SK-N-SH (cell line): ENCODE results near the gene SOD3. TPM values are rescaled to one million over a fixed set of nuclear protein-coding genes. Genes with fewer than 3 reads are reported as not detected.

Experiments
- CTCF ChIA-PET: fragments of 300-600, 350-600 bp; formaldehyde crosslinking; extraction: SDS; loops from one replicate; lab custom pipeline; 2021; lab: Yijun Ruan, JAX
- POLR2A ChIA-PET: fragments of 350-600 bp; sonication (Branson Sonifier 250); formaldehyde crosslinking; extraction: SDS; loops from one replicate; lab custom pipeline; 2020; ENCODE audit warnings: antibody characterized with exemption, inconsistent platforms; lab: Yijun Ruan, JAX
- DNase-seq: peaks from one replicate; pipeline ENCODE4 v3.0.0; 2012
- H2AFZ ChIP-seq: fragments of 200-600 bp; sonication (generic); 2 replicates; pipeline ENCODE4 v1.8.1; 2016; ENCODE audit warnings: antibody characterized with exemption, mild to moderate bottlenecking, low read depth
- H3F3A ChIP-seq: fragments of 200-600 bp; sonication (generic); replicated peaks from 2 replicates; pipeline ENCODE3; 2016; ENCODE audit warnings: antibody characterized with exemption, mild to moderate bottlenecking; ENCODE audit not compliant: insufficient read depth
- H3K27ac ChIP-seq, 2 experiments: fragments of 200-500 bp in 1 of 2; fragments of 200-600 bp in 1 of 2; sonication (Bioruptor generic) in 1 of 2; sonication (generic), shearing (Covaris generic) in 1 of 2; 2 replicates each; pipeline versions ENCODE4 v1.5.1 to v1.6.1; 2014 to 2016; ENCODE audit warnings: low read depth in 2 of 2, inconsistent platforms in 1 of 2, low read length in 1 of 2, mild to moderate bottlenecking in 1 of 2, mixed read lengths in 1 of 2
- H3K27me3 ChIP-seq: fragments of 200-600 bp; sonication (generic), shearing (Covaris generic); 2 replicates; pipeline ENCODE4 v1.6.1; 2016; ENCODE audit warnings: mixed run types; ENCODE audit not compliant: insufficient read depth
- H3K36me3 ChIP-seq, 2 experiments: fragments of 200-500 bp in 1 of 2; fragments of 200-600 bp in 1 of 2; sonication (Bioruptor generic) in 1 of 2; sonication (generic) in 1 of 2; replicated peaks in 1 of 2; 2 replicates each; pipeline versions ENCODE3 to v1.5.1; 2014 to 2016; ENCODE audit warnings: low read length in 1 of 2, mild to moderate bottlenecking in 1 of 2; ENCODE audit not compliant: insufficient read depth in 2 of 2, control insufficient read depth in 1 of 2
- H3K4me1 ChIP-seq, 2 experiments: fragments of 200-500 bp in 1 of 2; fragments of 200-600 bp in 1 of 2; sonication (Bioruptor generic) in 1 of 2; sonication (generic), shearing (Covaris generic) in 1 of 2; 2 replicates each; pipeline versions ENCODE4 v1.5.1 to v1.6.1; 2014 to 2016; ENCODE audit warnings: low read depth in 1 of 2, low read length in 1 of 2, mixed run types in 1 of 2; ENCODE audit not compliant: insufficient read depth in 2 of 2, control insufficient read depth in 1 of 2
- H3K4me2 ChIP-seq: fragments of 200-600 bp; sonication (generic), shearing (Covaris generic); 2 replicates; pipeline ENCODE4 v1.6.1; 2017; ENCODE audit warnings: mixed run types
- H3K4me3 ChIP-seq, 2 experiments: fragments of 200-500 bp in 1 of 2; fragments of 200-600 bp in 1 of 2; sonication (Bioruptor generic) in 1 of 2; sonication (generic), shearing (Covaris generic) in 1 of 2; 2 replicates each; pipeline versions ENCODE4 v1.5.1 to v1.8.1; 2014 to 2016; ENCODE audit warnings: low read depth in 2 of 2, inconsistent platforms in 1 of 2, low read length in 1 of 2, mild to moderate bottlenecking in 1 of 2, mixed read lengths in 1 of 2, moderate library complexity in 1 of 2
- H3K79me2 ChIP-seq: fragments of 200-600 bp; sonication (generic); 2 replicates; pipeline ENCODE4 v1.8.1; 2017; ENCODE audit warnings: mild to moderate bottlenecking; ENCODE audit not compliant: insufficient read depth
- H3K9ac ChIP-seq: fragments of 200-600 bp; sonication (generic); 2 replicates; pipeline ENCODE4 v1.6.1; 2017; ENCODE audit warnings: mixed run types
- H3K9me2 ChIP-seq: fragments of 200-600 bp; sonication (generic); 2 replicates; pipeline ENCODE4 v1.6.1; 2017; ENCODE audit warnings: mixed run types
- H3K9me3 ChIP-seq: fragments of 200-600 bp; sonication (generic); 2 replicates; pipeline ENCODE4 v1.6.1; 2017; ENCODE audit warnings: mixed run types, mild to moderate bottlenecking, moderate library complexity
- H4K20me1 ChIP-seq: fragments of 200-600 bp; sonication (generic); 2 replicates; pipeline ENCODE4 v1.6.1; 2017; ENCODE audit warnings: mild to moderate bottlenecking, mixed run types; ENCODE audit not compliant: insufficient read depth
- CTCF ChIP-seq: fragments of 200-600 bp; sonication (generic); IDR thresholded peaks from 2 replicates; pipeline ENCODE4 v1.6.1; 2017; ENCODE audit warnings: antibody characterized with exemption, mild to moderate bottlenecking, moderate library complexity
- ELF1 ChIP-seq: IDR thresholded peaks from 2 replicates; pipeline ENCODE4 v1.4.0; 2012
- FOSL2 ChIP-seq: IDR thresholded peaks from 2 replicates; pipeline ENCODE4 v1.4.0; 2012; ENCODE audit warnings: low read depth, mild to moderate bottlenecking, moderate library complexity, borderline replicate concordance
- FOXJ3 ChIP-seq: sonication (generic); formaldehyde crosslinking; IDR thresholded peaks from 2 replicates; pipeline ENCODE4 v1.5.1; 2020; ENCODE audit warnings: mild to moderate bottlenecking, missing genetic modification reagents
- GABPA ChIP-seq: IDR thresholded peaks from 2 replicates; pipeline ENCODE4 v1.4.0; 2012; ENCODE audit warnings: low read depth, mild to moderate bottlenecking
- MXI1 ChIP-seq: IDR thresholded peaks from 2 replicates; pipeline ENCODE4 v1.6.1; 2012; ENCODE audit warnings: mild to moderate bottlenecking, low read depth, low read length, improper control_type of control experiment
- NFIC ChIP-seq: IDR thresholded peaks from 2 replicates; pipeline ENCODE4 v1.4.0; 2012; ENCODE audit warnings: borderline replicate concordance
- PBX3 ChIP-seq: IDR thresholded peaks from 2 replicates; pipeline ENCODE4; 2012
- POLR2AphosphoS5 ChIP-seq: IDR thresholded peaks from 2 replicates; pipeline ENCODE4 v1.6.1; 2012; ENCODE audit warnings: low read depth, low read length
- RCOR1 ChIP-seq: fragments of 150-350 bp; IDR thresholded peaks from 2 replicates; pipeline ENCODE4 v1.6.1; 2017; ENCODE audit warnings: antibody characterized with exemption, low read length
- RXRA ChIP-seq: IDR thresholded peaks from 2 replicates; pipeline ENCODE4 v1.4.0; 2012; ENCODE audit warnings: low read depth, mild to moderate bottlenecking, borderline replicate concordance
- SIN3A ChIP-seq: IDR thresholded peaks from 2 replicates; pipeline ENCODE4 v1.6.1; 2012; ENCODE audit warnings: low read depth, mild to moderate bottlenecking, low read length, moderate library complexity, borderline replicate concordance
- TAF1 ChIP-seq: IDR thresholded peaks from 2 replicates; pipeline ENCODE4 v1.6.1; 2012; ENCODE audit warnings: low read depth, mild to moderate bottlenecking, low read length, moderate library complexity, borderline replicate concordance
- TCF12 ChIP-seq: IDR thresholded peaks from 2 replicates; pipeline ENCODE4 v1.4.0; 2012
- TEAD4 ChIP-seq: IDR thresholded peaks from 2 replicates; pipeline ENCODE4 v1.4.0; 2012; ENCODE audit warnings: mild to moderate bottlenecking, borderline replicate concordance; ENCODE audit not compliant: insufficient read depth
- USF1 ChIP-seq: IDR thresholded peaks from 2 replicates; pipeline ENCODE4 v1.4.0; 2012; ENCODE audit warnings: low read depth, borderline replicate concordance
- USF2 ChIP-seq: fragments of 150-350 bp; IDR thresholded peaks from 2 replicates; pipeline ENCODE4 v1.6.1; 2017; ENCODE audit warnings: antibody characterized with exemption, low read length, low read depth, borderline replicate concordance
- YY1 ChIP-seq: IDR thresholded peaks from 2 replicates; pipeline ENCODE4 v1.4.0; 2012; ENCODE audit warnings: low read depth, mild to moderate bottlenecking
- ZBTB33 ChIP-seq: IDR thresholded peaks from 2 replicates; pipeline ENCODE4 v1.4.0; 2012; ENCODE audit warnings: low read depth, borderline replicate concordance
- WGBS: methylation state at CpG from one replicate; pipeline ENCODE4 v1.1.6; 2017; ENCODE audit warnings: low lambda C conversion rate; 5-methylcytosine and 5-hydroxymethylcytosine counted together
- polyA plus RNA-seq, 3 experiments: library from polyadenylated mRNA; depleted of rRNA; stranded (reverse); fragments of >200 nt; gene quantifications; 2 replicates each; pipeline ENCODE4 v1.2.3, GENCODE V29; 2012

SOD3 gene
- polyA plus RNA-seq, 1 of the 3 experiments (the other 2 are of a cell fraction) = 21.6 TPM

GRCh38 chr4:24837781-24838180 is 42.4 kb downstream of the SOD3 start:
- Histone ChIP-seq H3K9me3 (no peaks in the 10 kb centered on the region), H2AFZ (no peak overlapping the region), H4K20me1 (no peaks in the 10 kb centered on the region), H3K9ac (no peak overlapping the region), H3K79me2 (no peaks in the 10 kb centered on the region), H3K4me1 (no peaks in the 10 kb centered on the region), H3K9me2 (no peaks in the 10 kb centered on the region), H3K27ac (no peak overlapping the region), H3K27me3 (no peaks in the 10 kb centered on the region), H3K4me3 (no peak overlapping the region), H3K36me3 (no peaks in the 10 kb centered on the region), H3F3A (no peaks in the 10 kb centered on the region), H3K4me2 (no peak overlapping the region)
- TF ChIP-seq TEAD4 (no peak), USF1 (no peak), RCOR1 (no peak), RXRA (no peak), CTCF (no peak), ELF1 (no peak), TCF12 (no peak), NFIC (no peak), MXI1 (no peak), TAF1 (no peak), USF2 (no peak), ZBTB33 (no peak), SIN3A (no peak), POLR2AphosphoS5 (no peak), FOSL2 (no peak), YY1 (no peak), FOXJ3 (no peak), PBX3 (no peak), GABPA (no peak)
- 65% methylated on average over 5 of the region's 5 CpGs for WGBS
- DNase-seq = no peak
- CTCF ChIA-PET = no interaction called here
- POLR2A ChIA-PET = no interaction called here
